AG04449 (cell line): ENCODE results near the gene MMP14.

Experiments used
- CTCF ChIA-PET: fragments of 350-600 bp; formaldehyde crosslinking; extraction: SDS; loops from one replicate; lab custom pipeline; 2021; ENCODE audit warnings: antibody characterized with exemption; lab: Yijun Ruan, JAX
- POLR2A ChIA-PET: fragments of 400-600, 350-600 bp; formaldehyde crosslinking; extraction: SDS; loops from one replicate; lab custom pipeline; 2020; ENCODE audit warnings: antibody characterized with exemption, inconsistent platforms; lab: Yijun Ruan, JAX
- DNase-seq: peaks from one replicate; pipeline ENCODE4 v3.0.0-alpha.2; 2010; ENCODE audit warnings: low read depth, low spot score
- H3K4me3 ChIP-seq: 2 replicates; pipeline ENCODE4 v1.5.1; 2011; ENCODE audit warnings: low read depth, mild to moderate bottlenecking, control low read depth, low read length
- CTCF ChIP-seq: IDR thresholded peaks from one replicate; pipeline ENCODE4 v1.5.1; 2011; ENCODE audit warnings: mild to moderate bottlenecking, moderate library complexity, low read length, control low read depth, inconsistent platforms; ENCODE audit not compliant: insufficient read depth; ENCODE audit errors: missing control alignments

MMP14 gene

GRCh38 chr14:22861651-22862050 lies 25.3 kb downstream of the MMP14 start:
- CTCF ChIA-PET: interaction anchor here (2.1 to 6.6 kb wide), 4 partner anchors 8 to 306 kb away, joined by 6 to 96 read pairs (median 28); no protein-coding TSS in a partner anchor
- POLR2A ChIA-PET: no interaction called here
- no peak for DNase-seq
- no peak overlapping the region for H3K4me3 ChIP-seq
- no peak for TF ChIP-seq CTCF

GRCh38 chr14:22864979-22865378 lies 28.6 kb downstream of the MMP14 start:
- DNase-seq: no peak
- CTCF ChIA-PET: interaction anchor here (1.0 to 6.6 kb wide), 5 partner anchors 12 to 309 kb away, joined by 3 to 96 read pairs (median 7); no protein-coding TSS in a partner anchor
- no peak overlapping the region for H3K4me3 ChIP-seq
- TF ChIP-seq CTCF: no peak
- POLR2A ChIA-PET: no interaction called here

- POLR2A ChIA-PET: no interaction called here
- no peak overlapping the region for H3K4me3 ChIP-seq
- peak; percentile 17 for TF ChIP-seq CTCF
- no peak for DNase-seq
- CTCF ChIA-PET: interaction anchor here (1.0 to 6.6 kb wide), 7 partner anchors 12 to 310 kb away, joined by 3 to 96 read pairs (median 5); partner anchors contain the start of gene ABHD4
These were observed 29.3 kb downstream of the MMP14 start for GRCh38 chr14:22865424-22866405.

GRCh38 chr14:22866874-22867273 lies 30.5 kb downstream of the MMP14 start:
- CTCF ChIA-PET: interaction anchor here (0.8 to 6.6 kb wide), 3 partner anchors 14 to 311 kb away, joined by 3 to 96 read pairs (median 33); no protein-coding TSS in a partner anchor
- no peak overlapping the region for H3K4me3 ChIP-seq
- TF ChIP-seq CTCF: no peak
- POLR2A ChIA-PET: no interaction called here
- DNase-seq: no peak

- POLR2A ChIA-PET: interaction anchor here (1.0 to 1.7 kb wide), 6 partner anchors 9 to 33 kb away, joined by 3 to 13 read pairs (median 4); partner anchors contain the start of gene REM2
- H3K4me3 ChIP-seq: peak overlapping the region; percentile 81
These were observed 34.4 kb downstream of the MMP14 start for GRCh38 chr14:22870811-22871223.

More at GRCh38 chr14:22870811-22871223, 34.4 kb downstream of the MMP14 start:
- DNase-seq: no peak
- TF ChIP-seq CTCF: no peak
- CTCF ChIA-PET: interaction anchor here (0.6 to 7.9 kb wide), 14 partner anchors 12 to 315 kb away, joined by 3 to 189 read pairs (median 16); partner anchors contain the start of genes RBM23 and REM2
